Coronary artery (tissue), 2 donors: ENCODE data around the gene GPR146.
A peak's percentile ranks its signal among the peaks of the same experiment; 100 is the strongest.

ENCODE experiments used
- DNase-seq: peaks from one replicate; pipeline ENCODE4 v3.0.0-alpha.2; 2017; ENCODE audit warnings: low spot score
- H3K27ac ChIP-seq, 2 donors: fragments of 200-600 bp; sonication (generic); one replicate each; pipeline ENCODE4 v1.5.1; 2016 to 2019
- H3K4me3 ChIP-seq: fragments of 200-600 bp; sonication (generic); 2 replicates; pipeline ENCODE4 v1.5.1; 2016; ENCODE audit warnings: mild to moderate bottlenecking, moderate library complexity
- TF ChIP-seq, protein P1 (sequence below): fragments of 200-600 bp; sonication (generic); IDR thresholded peaks from one replicate; pipeline ENCODE4 v1.5.1; 2019; ENCODE audit warnings: antibody characterized with exemption

The GPR146 gene

GRCh38 chr7:1044189-1045068 lies at the start of gene GPR146:
Gene GPR146, plus strand, starts transcription at chr7:1044546. Its CDS starts 12,970 bp downstream, at chr7:1057516.
- H3K4me3 ChIP-seq, result peak within 1 kb of the TSS; percentile 83
- DNase-seq, result peak; percentile 98
- peak within 1 kb of the TSS; percentile 94 to 95 for H3K27ac ChIP-seq
- TF ChIP-seq, protein P1, sequence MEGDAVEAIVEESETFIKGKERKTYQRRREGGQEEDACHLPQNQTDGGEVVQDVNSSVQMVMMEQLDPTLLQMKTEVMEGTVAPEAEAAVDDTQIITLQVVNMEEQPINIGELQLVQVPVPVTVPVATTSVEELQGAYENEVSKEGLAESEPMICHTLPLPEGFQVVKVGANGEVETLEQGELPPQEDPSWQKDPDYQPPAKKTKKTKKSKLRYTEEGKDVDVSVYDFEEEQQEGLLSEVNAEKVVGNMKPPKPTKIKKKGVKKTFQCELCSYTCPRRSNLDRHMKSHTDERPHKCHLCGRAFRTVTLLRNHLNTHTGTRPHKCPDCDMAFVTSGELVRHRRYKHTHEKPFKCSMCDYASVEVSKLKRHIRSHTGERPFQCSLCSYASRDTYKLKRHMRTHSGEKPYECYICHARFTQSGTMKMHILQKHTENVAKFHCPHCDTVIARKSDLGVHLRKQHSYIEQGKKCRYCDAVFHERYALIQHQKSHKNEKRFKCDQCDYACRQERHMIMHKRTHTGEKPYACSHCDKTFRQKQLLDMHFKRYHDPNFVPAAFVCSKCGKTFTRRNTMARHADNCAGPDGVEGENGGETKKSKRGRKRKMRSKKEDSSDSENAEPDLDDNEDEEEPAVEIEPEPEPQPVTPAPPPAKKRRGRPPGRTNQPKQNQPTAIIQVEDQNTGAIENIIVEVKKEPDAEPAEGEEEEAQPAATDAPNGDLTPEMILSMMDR, result peak; percentile 61

GRCh38 chr7:994592-995308 lies 49.6 kb upstream of the GPR146 start:
- Histone ChIP-seq H3K4me3 (no peak overlapping the region), H3K27ac (no peak overlapping the region)
- TF ChIP-seq, protein P1, result no peak
- DNase-seq, result no peak

GRCh38 chr7:995571-995970 lies 48.8 kb upstream of the GPR146 start:
- TF ChIP-seq, protein P1, result no peak
- DNase-seq, result no peak
- no peak overlapping the region for H3K4me3 ChIP-seq
- no peak overlapping the region for H3K27ac ChIP-seq

GRCh38 chr7:996079-996872 lies 48.1 kb upstream of the GPR146 start:
- H3K27ac ChIP-seq, result no peak overlapping the region
- TF ChIP-seq, protein P1, result no peak
- DNase-seq, result no peak
- no peak overlapping the region for H3K4me3 ChIP-seq

DNA sequence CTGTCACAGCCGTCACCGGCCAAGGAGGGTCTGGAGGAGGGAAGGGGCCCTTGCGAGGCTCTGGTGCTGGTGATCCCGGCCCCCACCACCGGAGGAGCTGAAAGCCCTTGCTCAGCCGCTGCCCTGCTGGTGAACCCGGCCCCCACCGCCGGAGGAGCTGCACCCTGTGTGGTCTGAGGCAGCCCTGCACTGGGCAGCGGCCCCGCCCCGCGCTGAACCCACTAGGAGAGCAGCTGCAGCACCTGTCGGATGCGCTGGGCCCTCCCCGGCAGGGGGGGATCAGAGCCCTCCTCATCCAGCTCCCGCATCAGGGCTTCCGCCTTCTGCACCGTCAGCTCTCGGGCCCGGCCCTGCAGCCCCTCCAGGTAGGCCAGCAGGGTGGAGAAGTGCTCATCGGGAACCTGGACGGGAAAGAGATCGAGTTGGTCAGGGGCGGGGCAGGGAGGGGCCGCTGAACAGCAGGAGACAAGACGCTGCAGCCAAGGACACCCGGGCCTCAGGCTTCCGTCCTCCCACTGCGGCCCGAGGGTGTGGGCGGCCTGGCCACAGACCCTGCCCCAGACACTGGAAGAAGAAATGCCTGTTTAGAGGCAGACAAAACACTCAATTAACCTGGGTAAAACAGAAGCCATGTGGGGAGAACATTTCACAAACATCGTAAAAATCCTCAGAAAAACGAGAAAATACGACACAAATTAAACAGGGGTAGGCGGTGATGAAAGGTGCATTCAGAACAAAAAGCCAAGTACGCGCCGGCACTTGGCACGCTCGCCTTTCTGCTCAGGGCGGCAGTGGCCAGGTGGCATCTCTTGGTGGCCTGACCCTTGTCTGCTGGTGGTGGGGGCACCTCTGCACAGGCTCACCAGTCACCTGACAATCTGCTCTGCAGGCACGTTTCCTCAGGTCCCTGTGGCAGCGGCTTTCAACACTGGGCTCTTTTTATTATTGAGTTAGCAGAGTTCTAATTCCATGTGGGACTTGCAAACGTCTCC lies 46.6 kb upstream of the GPR146 start:
- DNase-seq, result no peak

More for the DNA sequence above, 46.6 kb upstream of the GPR146 start:
- H3K27ac ChIP-seq, result no peak overlapping the region
- H3K4me3 ChIP-seq, result no peak overlapping the region
- TF ChIP-seq, protein P1, result no peak
